Uterus (tissue), 4 donors: ENCODE data around the gene CDX1. TPM values are rescaled to one million over a fixed set of nuclear protein-coding genes. Genes with fewer than 3 reads are reported as not detected.

Experiments used
- DNase-seq, 2 donors: peaks; one replicate each; pipeline ENCODE4 v3.0.0-alpha.2; 2019 to 2020
- H3K27ac ChIP-seq, 2 donors: fragments of 200-600 bp; sonication (generic); 1 replicate in 1 of 2; 2 replicates in 1 of 2; pipeline ENCODE4 v1.5.1; 2016 to 2018
- H3K27me3 ChIP-seq, 2 donors: fragments of 200-600 bp; sonication (generic); one replicate each; pipeline ENCODE4 v1.5.1; 2018 to 2019; ENCODE audit warnings: control low read depth in 1 of 2
- H3K36me3 ChIP-seq, 2 donors: fragments of 200-600 bp; sonication (generic); one replicate each; pipeline ENCODE4 v1.5.1; 2019; ENCODE audit warnings: control low read depth in 1 of 2
- H3K4me1 ChIP-seq, 2 donors: fragments of 200-600 bp; sonication (generic); one replicate each; pipeline ENCODE4 v1.5.1; 2018 to 2019; ENCODE audit warnings: control low read depth in 1 of 2
- H3K4me3 ChIP-seq, 2 donors: fragments of 200-600 bp; sonication (generic); 1 replicate in 1 of 2; 2 replicates in 1 of 2; pipeline ENCODE4 v1.5.1; 2018 to 2019; ENCODE audit warnings: mild to moderate bottlenecking in 1 of 2
- H3K9me3 ChIP-seq, 2 donors: fragments of 200-600 bp; sonication (generic); one replicate each; pipeline ENCODE4 v1.5.1; 2019; ENCODE audit warnings: control low read depth in 1 of 2
- POLR2A ChIP-seq, 2 donors: fragments of 450-650 bp; IDR thresholded peaks; one replicate each; pipeline ENCODE4 v1.6.1; 2016; ENCODE audit warnings: antibody characterized with exemption in 2 of 2, mild to moderate bottlenecking in 1 of 2, moderate library complexity in 1 of 2
- intact Hi-C: fragments of 100-400 bp; cut with DNase I; formaldehyde crosslinking; loops from one replicate; pipeline ENCODE4 v1.15.1; 2023; ENCODE audit warnings: low total_unique reads
- total RNA-seq, 4 donors: library from RNA; depleted of rRNA in 3 of 4; stranded (reverse); fragments of >200 nt in 3 of 4; gene quantifications; one replicate each; pipeline versions ENCODE4 v1.1.0 to v1.2.4, GENCODE V29; 2014 to 2023
- TF ChIP-seq, protein P1 (sequence below), 4 experiments: fragments of 200-600 bp in 2 of 4; fragments of 450-650 bp in 2 of 4; sonication (generic) in 2 of 4; IDR thresholded peaks; one replicate each; pipeline ENCODE4 v1.5.1; 2016 to 2019; ENCODE audit warnings: antibody characterized with exemption in 4 of 4, mild to moderate bottlenecking in 2 of 4, moderate library complexity in 1 of 4
- donor health status: DM: yes; HTN: yes; CAD: no.

Gene CDX1
- total RNA-seq, 4 donors from 2014 or later, result 0.29 to 0.77 (median 0.38) TPM

- TF ChIP-seq, protein P1, sequence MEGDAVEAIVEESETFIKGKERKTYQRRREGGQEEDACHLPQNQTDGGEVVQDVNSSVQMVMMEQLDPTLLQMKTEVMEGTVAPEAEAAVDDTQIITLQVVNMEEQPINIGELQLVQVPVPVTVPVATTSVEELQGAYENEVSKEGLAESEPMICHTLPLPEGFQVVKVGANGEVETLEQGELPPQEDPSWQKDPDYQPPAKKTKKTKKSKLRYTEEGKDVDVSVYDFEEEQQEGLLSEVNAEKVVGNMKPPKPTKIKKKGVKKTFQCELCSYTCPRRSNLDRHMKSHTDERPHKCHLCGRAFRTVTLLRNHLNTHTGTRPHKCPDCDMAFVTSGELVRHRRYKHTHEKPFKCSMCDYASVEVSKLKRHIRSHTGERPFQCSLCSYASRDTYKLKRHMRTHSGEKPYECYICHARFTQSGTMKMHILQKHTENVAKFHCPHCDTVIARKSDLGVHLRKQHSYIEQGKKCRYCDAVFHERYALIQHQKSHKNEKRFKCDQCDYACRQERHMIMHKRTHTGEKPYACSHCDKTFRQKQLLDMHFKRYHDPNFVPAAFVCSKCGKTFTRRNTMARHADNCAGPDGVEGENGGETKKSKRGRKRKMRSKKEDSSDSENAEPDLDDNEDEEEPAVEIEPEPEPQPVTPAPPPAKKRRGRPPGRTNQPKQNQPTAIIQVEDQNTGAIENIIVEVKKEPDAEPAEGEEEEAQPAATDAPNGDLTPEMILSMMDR (IDR thresholded peaks at IDR 0.05), result no peak
- TF ChIP-seq POLR2A (IDR thresholded peaks at IDR 0.05), result no peak
- H3K27me3 ChIP-seq, result no peaks in the 10 kb centered on the region
- intact Hi-C loops, result no loop called here
- no peak for DNase-seq
- H3K27ac ChIP-seq, result peak overlapping the region; percentile 97 to 99
- H3K4me3 ChIP-seq, result peak overlapping the region; percentile 78 to 86
- H3K9me3 ChIP-seq, result no peaks in the 10 kb centered on the region
- H3K36me3 ChIP-seq, result no peaks in the 10 kb centered on the region
- peaks cover 7% of the 10 kb centered on the region in 2 donors for H3K4me1 ChIP-seq
Observed at GRCh38 chr5:150152636-150153462, 13.7 kb upstream of the CDX1 start.

DNA sequence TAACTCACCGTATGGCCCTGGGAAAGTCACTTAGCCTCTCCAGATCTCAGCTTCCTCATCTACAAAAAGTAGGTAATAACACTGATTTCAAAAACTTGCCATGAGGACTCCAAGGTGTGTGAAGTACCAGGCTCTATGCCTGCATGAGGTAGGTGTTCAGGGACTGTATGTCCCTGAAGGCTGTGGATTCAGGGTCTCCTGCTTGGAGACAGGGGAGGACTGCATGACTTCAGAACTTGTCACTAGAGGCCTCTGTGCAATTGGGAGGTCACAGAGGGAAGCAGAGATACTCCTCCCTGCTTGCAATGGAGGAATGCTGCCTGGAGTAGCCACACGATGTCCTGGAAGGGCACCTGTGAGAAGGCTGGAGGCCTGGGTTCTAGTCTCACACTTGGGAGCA, 13.1 kb upstream of the CDX1 start:
- Histone ChIP-seq H3K36me3 (no peaks in the 10 kb centered on the region), H3K27me3 (no peaks in the 10 kb centered on the region), H3K27ac (peak overlapping the region; percentile 97 to 99), H3K4me1 (peaks cover 5 to 13% of the 10 kb centered on the region in 2 donors), H3K9me3 (no peaks in the 10 kb centered on the region), H3K4me3 (peak overlapping the region; percentile 78 to 86)
- no peak for TF ChIP-seq POLR2A (IDR thresholded peaks at IDR 0.05)
- TF ChIP-seq, protein P1 (IDR thresholded peaks at IDR 0.05), result no peak
- no peak for DNase-seq
- intact Hi-C loops, result no loop called here

DNA sequence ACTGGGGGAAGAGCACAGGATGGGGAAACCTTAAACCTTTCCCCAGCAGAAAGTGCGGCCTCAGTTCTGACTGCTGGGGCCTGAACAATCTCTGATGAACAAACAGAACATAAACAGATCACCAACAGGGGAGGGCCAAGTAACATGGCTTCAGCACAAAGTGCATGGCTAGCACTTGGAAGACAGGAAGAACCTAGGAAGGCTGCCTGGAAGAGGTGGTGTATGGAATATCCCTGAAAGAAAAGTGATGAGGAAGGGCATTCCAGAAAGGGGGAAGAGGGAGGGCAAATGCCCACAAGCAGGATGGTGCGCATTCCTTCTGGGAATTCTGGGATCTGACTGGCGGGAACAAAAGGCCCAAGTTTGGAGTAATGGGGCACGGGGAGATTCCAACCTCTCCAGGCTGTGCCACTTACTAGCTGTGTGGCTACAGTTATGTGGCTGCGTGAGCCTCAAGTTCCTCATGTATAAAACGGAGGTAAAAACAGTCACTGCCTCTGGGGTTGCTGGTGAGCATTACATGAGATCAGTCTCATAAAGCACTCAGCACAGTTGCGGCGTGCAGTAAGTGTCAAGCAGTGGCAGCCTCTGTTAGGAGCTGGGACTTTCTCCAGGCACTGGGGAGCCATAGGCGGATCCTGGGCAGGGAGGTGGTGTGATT, 12.5 kb upstream of the CDX1 start:
- no peaks in the 10 kb centered on the region for H3K9me3 ChIP-seq
- peak overlapping the region; percentile 97 to 99 for H3K27ac ChIP-seq
- peak in 1 of 2 donors; percentile 33 for TF ChIP-seq POLR2A (IDR thresholded peaks at IDR 0.05)
- TF ChIP-seq, protein P1 (IDR thresholded peaks at IDR 0.05), result peak in 1 of 4 experiments; percentile 15
- peaks cover 0 to 13% of the 10 kb centered on the region in 2 donors for H3K4me1 ChIP-seq
- intact Hi-C loops, result no loop called here
- no peaks in the 10 kb centered on the region for H3K36me3 ChIP-seq
- H3K4me3 ChIP-seq, result peak overlapping the region; percentile 78 to 86
- peak in 1 of 2 donors; percentile 64 for DNase-seq
- no peaks in the 10 kb centered on the region for H3K27me3 ChIP-seq

DNA sequence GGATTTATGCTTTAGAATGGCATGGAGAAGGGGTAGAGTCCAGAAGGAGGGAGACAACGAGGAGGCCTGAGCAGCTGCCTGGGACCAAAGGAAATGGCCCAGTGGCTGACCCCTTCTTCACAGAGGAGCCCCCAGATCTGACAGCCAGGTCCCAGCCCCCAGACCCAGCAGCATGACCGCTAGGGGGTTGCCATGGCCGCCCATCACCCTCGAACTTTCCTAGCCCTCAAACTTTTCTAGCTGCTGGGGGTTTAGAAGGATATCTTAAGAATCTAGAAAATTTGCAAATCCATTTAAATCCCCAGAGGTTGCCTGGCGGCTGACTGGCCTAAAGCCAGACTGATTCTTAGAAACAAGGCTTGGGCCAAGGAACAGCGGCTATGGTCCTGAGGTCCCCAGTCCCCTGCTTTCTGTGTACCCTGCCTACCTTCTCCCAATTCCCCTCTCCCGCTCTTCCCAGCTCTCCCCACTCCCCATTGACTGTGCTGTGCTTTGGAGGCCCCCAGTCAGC, 11.9 kb upstream of the CDX1 start:
- TF ChIP-seq POLR2A (IDR thresholded peaks at IDR 0.05), result peak in 1 of 2 donors; percentile 2
- TF ChIP-seq, protein P1 (IDR thresholded peaks at IDR 0.05), result no peak
- H3K27ac ChIP-seq, result peak overlapping the region; percentile 97 to 99
- peak overlapping the region; percentile 78 to 86 for H3K4me3 ChIP-seq
- no peaks in the 10 kb centered on the region for H3K36me3 ChIP-seq
- intact Hi-C loops, result no loop called here
- no peaks in the 10 kb centered on the region for H3K9me3 ChIP-seq
- peaks cover 0 to 14% of the 10 kb centered on the region in 2 donors for H3K4me1 ChIP-seq
- no peaks in the 10 kb centered on the region for H3K27me3 ChIP-seq
- no peak for DNase-seq
